Esophagus squamous epithelium (tissue), 5 donors: ENCODE measurements around the gene ATP5PD. TPM values are rescaled to one million over a fixed set of nuclear protein-coding genes. Genes with fewer than 3 reads are reported as not detected.

Experiments
- DNase-seq: peaks from one replicate; lab custom pipeline; 2025; lab: John Stamatoyannopoulos, UW
- H3K27ac ChIP-seq, 4 donors: fragments of 200-600 bp; sonication (generic); one replicate each; pipeline ENCODE4 v1.5.1; 2016 to 2019; ENCODE audit warnings: mild to moderate bottlenecking in 1 of 4
- H3K27me3 ChIP-seq, 4 donors: fragments of 200-600 bp; sonication (generic); 1 replicate in 3 of 4; 2 replicates in 1 of 4; pipeline versions ENCODE4 v1.5.1 to v1.6.0; 2017 to 2021; ENCODE audit warnings: antibody characterized with exemption in 1 of 4
- H3K36me3 ChIP-seq, 3 donors: fragments of 200-600 bp; sonication (generic); one replicate each; pipeline ENCODE4 v1.5.1; 2016 to 2019
- H3K4me1 ChIP-seq, 3 donors: fragments of 200-600 bp; sonication (generic); one replicate each; pipeline ENCODE4 v1.5.1; 2017 to 2019
- H3K4me3 ChIP-seq, 4 donors: fragments of 200-600 bp; sonication (generic); 1 replicate in 3 of 4; 2 replicates in 1 of 4; pipeline ENCODE4 v1.5.1; 2016 to 2019; ENCODE audit warnings: mild to moderate bottlenecking in 2 of 4, moderate library complexity in 1 of 4
- H3K9me3 ChIP-seq, 3 donors: fragments of 200-600 bp; sonication (generic); one replicate each; pipeline ENCODE4 v1.5.1; 2016 to 2019
- CTCF ChIP-seq, 6 experiments: fragments of 450-650 bp in 4 of 6; fragments of 200-600 bp in 2 of 6; sonication (generic) in 2 of 6; IDR thresholded peaks; one replicate each; pipeline ENCODE4 v1.5.1; 2016 to 2019; ENCODE audit warnings: antibody characterized with exemption in 6 of 6, mild to moderate bottlenecking in 4 of 6, moderate library complexity in 4 of 6
- POLR2A ChIP-seq, 4 donors: fragments of 450-650 bp; IDR thresholded peaks; one replicate each; pipeline ENCODE4 v1.6.1; 2017; ENCODE audit warnings: antibody characterized with exemption in 4 of 4, mild to moderate bottlenecking in 4 of 4, moderate library complexity in 3 of 4
- WGBS, 2 donors: methylation state at CpG; one replicate each; pipeline ENCODE4 v1.1.5; 2018; 5-methylcytosine and 5-hydroxymethylcytosine counted together
- intact Hi-C: fragments of 100-400 bp; cut with DNase I; formaldehyde crosslinking; loops from one replicate; pipeline ENCODE4 v1.15.0; 2022
- total RNA-seq, 4 donors: library from RNA; depleted of rRNA; stranded (reverse); fragments of >200 nt; gene quantifications; one replicate each; pipeline ENCODE4 v1.1.0, GENCODE V29; 2016
- donor health status: DM: yes; HTN: yes; CAD: no.

ATP5PD gene
- total RNA-seq, 4 donors from 2014 or later = 252 to 300 (median 277) TPM

- intact Hi-C loops = no loop called here
- Histone ChIP-seq H3K27me3 (no peaks in the 10 kb centered on the region), H3K4me3 (no peak overlapping the region), H3K9me3 (no peaks in the 10 kb centered on the region), H3K27ac (no peak overlapping the region), H3K4me1 (peaks cover 0 to 12% (median 4%) of the 10 kb centered on the region in 3 donors), H3K36me3 (peaks cover 10 to 63% (median 24%) of the 10 kb centered on the region in 3 donors)
- TF ChIP-seq POLR2A (IDR thresholded peaks at IDR 0.05) (no peak), CTCF (IDR thresholded peaks at IDR 0.05) (no peak)
- DNase-seq = no peak
- WGBS, 2 donors = 83 to 86% methylated on average over 7 of the region's 8 CpGs
Measured at GRCh38 chr17:75064460-75064859, 17.7 kb upstream of the ATP5PD start.

- Histone ChIP-seq H3K36me3 (peaks cover 13 to 68% (median 24%) of the 10 kb centered on the region in 3 donors), H3K9me3 (no peaks in the 10 kb centered on the region), H3K4me3 (no peak overlapping the region), H3K27me3 (no peaks in the 10 kb centered on the region), H3K27ac (no peak overlapping the region), H3K4me1 (peaks cover 0 to 16% (median 4%) of the 10 kb centered on the region in 3 donors)
- no peak for DNase-seq
- 78 to 89% methylated on average over 4 to 10 of the region's 11 CpGs for WGBS, 2 donors
- no peak for TF ChIP-seq CTCF (IDR thresholded peaks at IDR 0.05)
- no peak for TF ChIP-seq POLR2A (IDR thresholded peaks at IDR 0.05)
- intact Hi-C loops = no loop called here
Measured at GRCh38 chr17:75064040-75064439, 17.3 kb upstream of the ATP5PD start.

GRCh38 chr17:75063626-75064025 lies 16.9 kb upstream of the ATP5PD start:
- Histone ChIP-seq H3K36me3 (peaks cover 13 to 69% (median 24%) of the 10 kb centered on the region in 3 donors), H3K4me1 (peaks cover 0 to 16% (median 4%) of the 10 kb centered on the region in 3 donors), H3K4me3 (no peak overlapping the region), H3K27me3 (no peaks in the 10 kb centered on the region), H3K9me3 (no peaks in the 10 kb centered on the region), H3K27ac (no peak overlapping the region)
- TF ChIP-seq CTCF (IDR thresholded peaks at IDR 0.05) = no peak
- no peak for TF ChIP-seq POLR2A (IDR thresholded peaks at IDR 0.05)
- no peak for DNase-seq
- 93 to 100% methylated on average over 2 of the region's 3 CpGs for WGBS, 2 donors
- intact Hi-C loops = no loop called here

GRCh38 chr17:75063201-75063600 lies 16.4 kb upstream of the ATP5PD start:
- TF ChIP-seq CTCF (IDR thresholded peaks at IDR 0.05) = no peak
- TF ChIP-seq POLR2A (IDR thresholded peaks at IDR 0.05) = no peak
- DNase-seq = no peak
- Histone ChIP-seq H3K4me3 (no peak overlapping the region), H3K27me3 (no peaks in the 10 kb centered on the region), H3K36me3 (peaks cover 13 to 74% (median 24%) of the 10 kb centered on the region in 3 donors), H3K4me1 (peaks cover 0 to 16% (median 4%) of the 10 kb centered on the region in 3 donors), H3K27ac (no peak overlapping the region), H3K9me3 (no peaks in the 10 kb centered on the region)
- 97 to 100% methylated on average over 2 to 6 of the region's 13 CpGs for WGBS, 2 donors
- intact Hi-C loops = no loop called here

- H3K4me1 ChIP-seq = peaks cover 0 to 16% (median 4%) of the 10 kb centered on the region in 3 donors
- peaks cover 13 to 89% (median 24%) of the 10 kb centered on the region in 3 donors for H3K36me3 ChIP-seq
- intact Hi-C loops = no loop called here
- TF ChIP-seq POLR2A (IDR thresholded peaks at IDR 0.05) (no peak), CTCF (IDR thresholded peaks at IDR 0.05) (no peak)
- WGBS, 2 donors = 78% methylated on average over 7 of the region's 8 CpGs; no CpG with 5 or more reads in 1 of the 2 donors
- no peaks in the 10 kb centered on the region for H3K27me3 ChIP-seq
- DNase-seq = no peak
- H3K27ac ChIP-seq = peak overlapping the region in 1 of 4 donors; percentile 21
- H3K4me3 ChIP-seq = no peak overlapping the region
- no peaks in the 10 kb centered on the region for H3K9me3 ChIP-seq
Measured at GRCh38 chr17:75061618-75062017, 14.8 kb upstream of the ATP5PD start.
